Subcutaneous abdominal adipose tissue (tissue), 5 donors: Measurements from ENCODE around the gene ANKRD33B.

Source experiments
- H3K27ac ChIP-seq: one replicate; pipeline ENCODE4 v1.7.0; 2013; ENCODE audit warnings: low read depth, mild to moderate bottlenecking, inconsistent platforms, low read length, moderate library complexity
- H3K27me3 ChIP-seq, 5 donors: one replicate each; pipeline ENCODE4 v1.7.0; 2013; ENCODE audit warnings: low read length in 5 of 5, inconsistent platforms in 1 of 5; ENCODE audit not compliant: control insufficient read depth in 5 of 5, insufficient read depth in 4 of 5
- H3K36me3 ChIP-seq, 5 donors: one replicate each; pipeline ENCODE4 v1.7.0; 2013; ENCODE audit warnings: low read length in 5 of 5; ENCODE audit not compliant: control insufficient read depth in 5 of 5, insufficient read depth in 5 of 5
- H3K4me1 ChIP-seq, 5 donors: one replicate each; pipeline ENCODE4 v1.7.0; 2013; ENCODE audit warnings: low read length in 5 of 5, mild to moderate bottlenecking in 3 of 5, moderate library complexity in 1 of 5; ENCODE audit not compliant: control insufficient read depth in 5 of 5, insufficient read depth in 5 of 5
- H3K4me3 ChIP-seq, 5 donors: one replicate each; pipeline ENCODE4 v1.7.0; 2013; ENCODE audit warnings: low read length in 5 of 5, low read depth in 1 of 5
- H3K9ac ChIP-seq, 5 donors: one replicate each; pipeline ENCODE4 v1.7.0; 2013; ENCODE audit warnings: low read length in 5 of 5, mild to moderate bottlenecking in 4 of 5, moderate library complexity in 3 of 5
- H3K9me3 ChIP-seq, 5 donors: one replicate each; pipeline ENCODE4 v1.7.0; 2013; ENCODE audit warnings: low read length in 5 of 5; ENCODE audit not compliant: control insufficient read depth in 5 of 5
- donor health status: healthy.
- donor health status: healthy.
- donor health status: healthy.
- donor health status: healthy.
- donor health status: healthy.

Gene ANKRD33B

GRCh38 chr5:10667431-10668057, 103.7 kb downstream of the ANKRD33B start:
- H3K4me3 ChIP-seq, result no peak overlapping the region
- H3K9ac ChIP-seq, result no peak overlapping the region
- H3K4me1 ChIP-seq, result peaks cover 0 to 6% (median 4%) of the 10 kb centered on the region in 5 donors
- H3K27ac ChIP-seq, result no peak overlapping the region
- no peaks in the 10 kb centered on the region for H3K36me3 ChIP-seq
- peaks cover 0 to 4% (median 0%) of the 10 kb centered on the region in 5 donors for H3K27me3 ChIP-seq
- peaks cover 0 to 8% (median 0%) of the 10 kb centered on the region in 5 donors for H3K9me3 ChIP-seq

GRCh38 chr5:10668697-10669096, 104.8 kb downstream of the ANKRD33B start:
- peaks cover 0 to 4% (median 0%) of the 10 kb centered on the region in 5 donors for H3K27me3 ChIP-seq
- H3K4me3 ChIP-seq, result no peak overlapping the region
- peaks cover 0 to 5% (median 2%) of the 10 kb centered on the region in 5 donors for H3K4me1 ChIP-seq
- no peak overlapping the region for H3K9ac ChIP-seq
- no peak overlapping the region for H3K27ac ChIP-seq
- H3K36me3 ChIP-seq, result no peaks in the 10 kb centered on the region
- H3K9me3 ChIP-seq, result peaks cover 0 to 8% (median 0%) of the 10 kb centered on the region in 5 donors

- Histone ChIP-seq H3K36me3 (no peaks in the 10 kb centered on the region), H3K27me3 (peaks cover 0 to 9% (median 6%) of the 10 kb centered on the region in 5 donors), H3K9ac (no peak overlapping the region), H3K27ac (no peak overlapping the region), H3K4me1 (peaks cover 0 to 3% (median 0%) of the 10 kb centered on the region in 5 donors), H3K9me3 (peaks cover 0 to 8% (median 0%) of the 10 kb centered on the region in 5 donors), H3K4me3 (no peak overlapping the region)
Observed at GRCh38 chr5:10669983-10670382, 106.1 kb downstream of the ANKRD33B start.

- Histone ChIP-seq H3K4me3 (no peak overlapping the region), H3K27me3 (peaks cover 0 to 16% (median 11%) of the 10 kb centered on the region in 5 donors), H3K36me3 (no peaks in the 10 kb centered on the region), H3K9me3 (peaks cover 0 to 8% (median 0%) of the 10 kb centered on the region in 5 donors), H3K9ac (no peak overlapping the region), H3K4me1 (peaks cover 0 to 3% (median 0%) of the 10 kb centered on the region in 5 donors), H3K27ac (no peak overlapping the region)
Observed at GRCh38 chr5:10671041-10672008, 107.5 kb downstream of the ANKRD33B start.

- H3K9me3 ChIP-seq, result peaks cover 0 to 8% (median 3%) of the 10 kb centered on the region in 5 donors
- H3K27ac ChIP-seq, result no peak overlapping the region
- H3K4me3 ChIP-seq, result no peak overlapping the region
- no peak overlapping the region for H3K9ac ChIP-seq
- peaks cover 0 to 2% (median under 1%) of the 10 kb centered on the region in 5 donors for H3K36me3 ChIP-seq
- H3K4me1 ChIP-seq, result peaks cover 0 to 3% (median 0%) of the 10 kb centered on the region in 5 donors
- peaks cover 0 to 16% (median 14%) of the 10 kb centered on the region in 5 donors for H3K27me3 ChIP-seq
Observed at GRCh38 chr5:10672146-10673016, 108.5 kb downstream of the ANKRD33B start.

- H3K9ac ChIP-seq, result no peak overlapping the region
Observed at GRCh38 chr5:10673017-10673389, 109.1 kb downstream of the ANKRD33B start.

GRCh38 chr5:10673407-10673806, 109.5 kb downstream of the ANKRD33B start:
- peaks cover 0 to 7% (median 4%) of the 10 kb centered on the region in 5 donors for H3K9me3 ChIP-seq
- peak overlapping the region in 1 of 5 donors; percentile 28 for H3K4me3 ChIP-seq
- H3K9ac ChIP-seq, result no peak overlapping the region
- peaks cover 0 to 3% (median 0%) of the 10 kb centered on the region in 5 donors for H3K4me1 ChIP-seq
- H3K27ac ChIP-seq, result no peak overlapping the region
- peaks cover 0 to 16% (median 14%) of the 10 kb centered on the region in 5 donors for H3K27me3 ChIP-seq
- H3K36me3 ChIP-seq, result peaks cover 0 to 12% (median 11%) of the 10 kb centered on the region in 5 donors

More at GRCh38 chr5:10673017-10673389, 109.1 kb downstream of the ANKRD33B start:
- no peak overlapping the region for H3K27ac ChIP-seq
- peaks cover 0 to 8% (median 3%) of the 10 kb centered on the region in 5 donors for H3K9me3 ChIP-seq
- H3K4me1 ChIP-seq, result peaks cover 0 to 3% (median 0%) of the 10 kb centered on the region in 5 donors
- H3K4me3 ChIP-seq, result peak overlapping the region in 1 of 5 donors; percentile 28
- H3K27me3 ChIP-seq, result peaks cover 0 to 16% (median 14%) of the 10 kb centered on the region in 5 donors
- H3K36me3 ChIP-seq, result peaks cover 0 to 8% (median 7%) of the 10 kb centered on the region in 5 donors

- Histone ChIP-seq H3K27me3 (peaks cover 0 to 16% (median 14%) of the 10 kb centered on the region in 5 donors), H3K4me1 (peaks cover 0 to 3% (median 0%) of the 10 kb centered on the region in 5 donors), H3K4me3 (no peak overlapping the region), H3K9ac (no peak overlapping the region), H3K9me3 (peaks cover 0 to 5% (median 3%) of the 10 kb centered on the region in 5 donors), H3K36me3 (peaks cover 0 to 16% (median 12%) of the 10 kb centered on the region in 5 donors), H3K27ac (no peak overlapping the region)
Observed at GRCh38 chr5:10674096-10674495, 110.2 kb downstream of the ANKRD33B start.

GRCh38 chr5:10674582-10674981, 110.7 kb downstream of the ANKRD33B start:
- H3K4me1 ChIP-seq, result peaks cover 0 to 3% (median 0%) of the 10 kb centered on the region in 5 donors
- no peak overlapping the region for H3K9ac ChIP-seq
- H3K27me3 ChIP-seq, result peaks cover 0 to 16% (median 14%) of the 10 kb centered on the region in 5 donors
- peaks cover 0 to 21% (median 16%) of the 10 kb centered on the region in 5 donors for H3K36me3 ChIP-seq
- H3K4me3 ChIP-seq, result no peak overlapping the region
- no peak overlapping the region for H3K27ac ChIP-seq
- peaks cover 0 to 5% (median 3%) of the 10 kb centered on the region in 5 donors for H3K9me3 ChIP-seq
